ENCODE measurements around the gene MTCL1.

MTCL1 gene

GRCh38 chr18:8810157-8810556, 104.8 kb downstream of the MTCL1 start:
- H3K36me3 ChIP-seq (ENCODE audit: insufficient read depth, low read length) = peaks cover 22% of the 10 kb centered on the region
- H3K9me3 ChIP-seq (ENCODE audit: control insufficient read depth, insufficient read depth, low read length) = no peaks in the 10 kb centered on the region
- no peaks in the 10 kb centered on the region for H3K4me1 ChIP-seq (ENCODE audit: insufficient read depth, low read length)
- no peak overlapping the region for H3K9ac ChIP-seq (ENCODE audit: low read depth, low read length)

- Histone ChIP-seq H3K9ac (ENCODE audit: low read depth, low read length) (no peak overlapping the region), H3K36me3 (ENCODE audit: insufficient read depth, low read length) (peaks cover 18% of the 10 kb centered on the region), H3K4me1 (ENCODE audit: insufficient read depth, low read length) (no peaks in the 10 kb centered on the region), H3K9me3 (ENCODE audit: control insufficient read depth, insufficient read depth, low read length) (no peaks in the 10 kb centered on the region)
Measured at GRCh38 chr18:8811115-8811514, 105.8 kb downstream of the MTCL1 start.

GRCh38 chr18:8812631-8813030, 107.3 kb downstream of the MTCL1 start:
- H3K9ac ChIP-seq (ENCODE audit: low read depth, low read length) = no peak overlapping the region
- peaks cover 19% of the 10 kb centered on the region for H3K36me3 ChIP-seq (ENCODE audit: insufficient read depth, low read length)
- H3K4me1 ChIP-seq (ENCODE audit: insufficient read depth, low read length) = no peaks in the 10 kb centered on the region
- H3K9me3 ChIP-seq (ENCODE audit: control insufficient read depth, insufficient read depth, low read length) = no peaks in the 10 kb centered on the region

GRCh38 chr18:8813611-8814010, 108.3 kb downstream of the MTCL1 start:
- Histone ChIP-seq H3K4me1 (ENCODE audit: insufficient read depth, low read length) (no peaks in the 10 kb centered on the region), H3K9ac (ENCODE audit: low read depth, low read length) (no peak overlapping the region), H3K9me3 (ENCODE audit: control insufficient read depth, insufficient read depth, low read length) (no peaks in the 10 kb centered on the region), H3K36me3 (ENCODE audit: insufficient read depth, low read length) (peaks cover 19% of the 10 kb centered on the region)

GRCh38 chr18:8814206-8814605, 108.8 kb downstream of the MTCL1 start:
- Histone ChIP-seq H3K36me3 (ENCODE audit: insufficient read depth, low read length) (peaks cover 20% of the 10 kb centered on the region), H3K9ac (ENCODE audit: low read depth, low read length) (no peak overlapping the region), H3K4me1 (ENCODE audit: insufficient read depth, low read length) (no peaks in the 10 kb centered on the region), H3K9me3 (ENCODE audit: control insufficient read depth, insufficient read depth, low read length) (no peaks in the 10 kb centered on the region)

- Histone ChIP-seq H3K9me3 (ENCODE audit: control insufficient read depth, insufficient read depth, low read length) (no peaks in the 10 kb centered on the region), H3K9ac (ENCODE audit: low read depth, low read length) (no peak overlapping the region), H3K36me3 (ENCODE audit: insufficient read depth, low read length) (peaks cover 19% of the 10 kb centered on the region)
Measured at GRCh38 chr18:8816220-8816619, 110.9 kb downstream of the MTCL1 start.

GRCh38 chr18:8816816-8817215, 111.5 kb downstream of the MTCL1 start:
- peaks cover 19% of the 10 kb centered on the region for H3K36me3 ChIP-seq (ENCODE audit: insufficient read depth, low read length)
- H3K4me1 ChIP-seq (ENCODE audit: insufficient read depth, low read length) = no peaks in the 10 kb centered on the region
- H3K9me3 ChIP-seq (ENCODE audit: control insufficient read depth, insufficient read depth, low read length) = no peaks in the 10 kb centered on the region
- H3K9ac ChIP-seq (ENCODE audit: low read depth, low read length) = no peak overlapping the region

More at GRCh38 chr18:8816220-8816619, 110.9 kb downstream of the MTCL1 start:
- no peaks in the 10 kb centered on the region for H3K4me1 ChIP-seq (ENCODE audit: insufficient read depth, low read length)

GRCh38 chr18:8818982-8819381, 113.6 kb downstream of the MTCL1 start:
- no peaks in the 10 kb centered on the region for H3K4me1 ChIP-seq (ENCODE audit: insufficient read depth, low read length)
- H3K9me3 ChIP-seq (ENCODE audit: control insufficient read depth, insufficient read depth, low read length) = no peaks in the 10 kb centered on the region
- no peak overlapping the region for H3K9ac ChIP-seq (ENCODE audit: low read depth, low read length)
- H3K36me3 ChIP-seq (ENCODE audit: insufficient read depth, low read length) = peaks cover 15% of the 10 kb centered on the region

- Histone ChIP-seq H3K9me3 (ENCODE audit: control insufficient read depth, insufficient read depth, low read length) (no peaks in the 10 kb centered on the region), H3K9ac (ENCODE audit: low read depth, low read length) (no peak overlapping the region), H3K36me3 (ENCODE audit: insufficient read depth, low read length) (peaks cover 20% of the 10 kb centered on the region), H3K4me1 (ENCODE audit: insufficient read depth, low read length) (no peaks in the 10 kb centered on the region)
Measured at GRCh38 chr18:8820396-8821082, 115.2 kb downstream of the MTCL1 start.

GRCh38 chr18:8821083-8821465, 115.7 kb downstream of the MTCL1 start:
- H3K9me3 ChIP-seq (ENCODE audit: control insufficient read depth, insufficient read depth, low read length) = no peaks in the 10 kb centered on the region
- H3K4me1 ChIP-seq (ENCODE audit: insufficient read depth, low read length) = no peaks in the 10 kb centered on the region
- peaks cover 20% of the 10 kb centered on the region for H3K36me3 ChIP-seq (ENCODE audit: insufficient read depth, low read length)
- H3K9ac ChIP-seq (ENCODE audit: low read depth, low read length) = no peak overlapping the region

- H3K9me3 ChIP-seq (ENCODE audit: control insufficient read depth, insufficient read depth, low read length) = no peaks in the 10 kb centered on the region
- H3K9ac ChIP-seq (ENCODE audit: low read depth, low read length) = no peak overlapping the region
- no peaks in the 10 kb centered on the region for H3K4me1 ChIP-seq (ENCODE audit: insufficient read depth, low read length)
- peaks cover 21% of the 10 kb centered on the region for H3K36me3 ChIP-seq (ENCODE audit: insufficient read depth, low read length)
Measured at GRCh38 chr18:8821531-8821930, 116.2 kb downstream of the MTCL1 start.

- Histone ChIP-seq H3K9ac (ENCODE audit: low read depth, low read length) (no peak overlapping the region), H3K36me3 (ENCODE audit: insufficient read depth, low read length) (peaks cover 18% of the 10 kb centered on the region)
Measured at GRCh38 chr18:8822643-8823042, 117.3 kb downstream of the MTCL1 start.

GRCh38 chr18:8823530-8823929, 118.2 kb downstream of the MTCL1 start:
- H3K36me3 ChIP-seq (ENCODE audit: insufficient read depth, low read length) = peaks cover 18% of the 10 kb centered on the region
- no peak overlapping the region for H3K9ac ChIP-seq (ENCODE audit: low read depth, low read length)
- H3K9me3 ChIP-seq (ENCODE audit: control insufficient read depth, insufficient read depth, low read length) = no peaks in the 10 kb centered on the region
- H3K4me1 ChIP-seq (ENCODE audit: insufficient read depth, low read length) = no peaks in the 10 kb centered on the region

More at GRCh38 chr18:8822643-8823042, 117.3 kb downstream of the MTCL1 start:
- Histone ChIP-seq H3K9me3 (ENCODE audit: control insufficient read depth, insufficient read depth, low read length) (no peaks in the 10 kb centered on the region), H3K4me1 (ENCODE audit: insufficient read depth, low read length) (no peaks in the 10 kb centered on the region)

- Histone ChIP-seq H3K36me3 (ENCODE audit: insufficient read depth, low read length) (peaks cover 15% of the 10 kb centered on the region), H3K9ac (ENCODE audit: low read depth, low read length) (no peak overlapping the region), H3K9me3 (ENCODE audit: control insufficient read depth, insufficient read depth, low read length) (no peaks in the 10 kb centered on the region), H3K4me1 (ENCODE audit: insufficient read depth, low read length) (no peaks in the 10 kb centered on the region)
Measured at GRCh38 chr18:8824846-8825245, 119.5 kb downstream of the MTCL1 start.

- Histone ChIP-seq H3K9me3 (ENCODE audit: control insufficient read depth, insufficient read depth, low read length) (no peaks in the 10 kb centered on the region), H3K36me3 (ENCODE audit: insufficient read depth, low read length) (peaks cover 15% of the 10 kb centered on the region; the same call in 1 of the 2 replicates), H3K4me1 (ENCODE audit: insufficient read depth, low read length) (no peaks in the 10 kb centered on the region), H3K9ac (ENCODE audit: low read depth, low read length) (no peak overlapping the region)
Measured at GRCh38 chr18:8825273-8825672, 119.9 kb downstream of the MTCL1 start.
